GM10248 (cell line): Measurements from ENCODE around the gene LAMB4.

ENCODE experiments used
- CTCF ChIA-PET: fragments of 300-600 bp; sonication (Branson Sonifier 250); formaldehyde crosslinking; extraction: SDS; loops from one replicate; lab custom pipeline; 2021; ENCODE audit warnings: antibody characterized with exemption; lab: Yijun Ruan, JAX
- POLR2A ChIA-PET: fragments of 350-650 bp; sonication (Branson Sonifier 250); formaldehyde crosslinking; extraction: SDS; loops from one replicate; lab custom pipeline; 2020; ENCODE audit warnings: antibody characterized with exemption; lab: Yijun Ruan, JAX
- DNase-seq: peaks from one replicate; pipeline ENCODE4 v3.0.0; 2012; ENCODE audit errors: extremely low spot score
- CTCF ChIP-seq: IDR thresholded peaks from 2 replicates; pipeline ENCODE4 v1.5.1; 2012; ENCODE audit warnings: mild to moderate bottlenecking, low read depth; ENCODE audit errors: extremely low read depth, missing control alignments, control extremely low read depth

The LAMB4 gene

GRCh38 chr7:108165723-108166122 lies 35.6 kb upstream of the LAMB4 start:
- CTCF ChIA-PET: interaction anchor here (0.7 to 1.0 kb wide), 2 partner anchors 20 to 288 kb away, joined by 3 to 4 read pairs; no protein-coding TSS in a partner anchor
- DNase-seq: no peak
- TF ChIP-seq CTCF: no peak
- POLR2A ChIA-PET: no interaction called here

GRCh38 chr7:108164946-108165345 lies 34.8 kb upstream of the LAMB4 start:
- no peak for TF ChIP-seq CTCF
- CTCF ChIA-PET: interaction anchor here (0.7 to 1.0 kb wide), 3 partner anchors 18 to 289 kb away, joined by 3 to 4 read pairs (median 3); no protein-coding TSS in a partner anchor
- no peak for DNase-seq
- POLR2A ChIA-PET: no interaction called here

GRCh38 chr7:108164342-108164741 lies 34.2 kb upstream of the LAMB4 start:
- DNase-seq: no peak
- CTCF ChIA-PET: no interaction called here
- POLR2A ChIA-PET: no interaction called here
- TF ChIP-seq CTCF: no peak

GRCh38 chr7:108158776-108159175 lies 28.6 kb upstream of the LAMB4 start:
- no peak for DNase-seq
- TF ChIP-seq CTCF: no peak
- CTCF ChIA-PET: interaction anchor here (2.4 to 3.0 kb wide), 3 partner anchors 12 to 20 kb away, joined by 6 to 15 read pairs (median 7); no protein-coding TSS in a partner anchor
- POLR2A ChIA-PET: no interaction called here

- ChIA-PET CTCF (interaction anchor here (0.8 to 3.0 kb wide), 4 partner anchors 11 to 339 kb away, joined by 4 to 15 read pairs (median 6); no protein-coding TSS in a partner anchor), POLR2A (no interaction called here)
- no peak for TF ChIP-seq CTCF
- no peak for DNase-seq
These were observed 27.6 kb upstream of the LAMB4 start for GRCh38 chr7:108157606-108158335.

GRCh38 chr7:108156897-108157605 lies 26.9 kb upstream of the LAMB4 start:
- DNase-seq: no peak
- TF ChIP-seq CTCF: no peak
- CTCF ChIA-PET: interaction anchor here (0.8 to 3.0 kb wide), 5 partner anchors 10 to 340 kb away, joined by 3 to 15 read pairs (median 6); no protein-coding TSS in a partner anchor
- POLR2A ChIA-PET: no interaction called here
